Tibial nerve (tissue), 4 donors: ENCODE results near the gene KRTAP20-4. TPM values are rescaled to one million over a fixed set of nuclear protein-coding genes. Genes with fewer than 3 reads are reported as not detected.

Experiments
- DNase-seq, 2 donors: peaks; one replicate each; pipeline ENCODE4 v3.0.0-alpha.2; 2019; ENCODE audit warnings: low spot score in 2 of 2
- H3K27ac ChIP-seq, 4 donors: fragments of 200-600 bp; sonication (generic) in 3 of 4; one replicate each; pipeline ENCODE4 v1.5.1; 2017 to 2019; ENCODE audit warnings: mild to moderate bottlenecking in 1 of 4
- H3K27me3 ChIP-seq, 2 donors: fragments of 200-600 bp; sonication (generic) in 1 of 2; one replicate each; pipeline versions ENCODE4 v1.5.1 to v1.6.0; 2017 to 2019
- H3K36me3 ChIP-seq, 3 donors: fragments of 200-600 bp; sonication (generic); one replicate each; pipeline ENCODE4 v1.5.1; 2018 to 2019
- H3K4me1 ChIP-seq, 4 donors: fragments of 200-600 bp; sonication (generic) in 3 of 4; one replicate each; pipeline ENCODE4 v1.5.1; 2017 to 2019
- H3K4me3 ChIP-seq, 4 donors: fragments of 200-600 bp; sonication (generic) in 3 of 4; one replicate each; pipeline ENCODE4 v1.5.1; 2017 to 2019; ENCODE audit warnings: mild to moderate bottlenecking in 1 of 4, moderate library complexity in 1 of 4
- H3K9me3 ChIP-seq, 4 donors: fragments of 200-600 bp; sonication (generic) in 3 of 4; one replicate each; pipeline ENCODE4 v1.5.1; 2017 to 2019
- EP300 ChIP-seq, 2 donors: sonication (generic); formaldehyde crosslinking; IDR thresholded peaks; one replicate each; pipeline ENCODE4 v1.6.1; 2017; ENCODE audit warnings: antibody characterized with exemption in 2 of 2, mild to moderate bottlenecking in 1 of 2
- POLR2A ChIP-seq, 2 donors: fragments of 450-650 bp; IDR thresholded peaks; one replicate each; pipeline ENCODE4 v1.6.1; 2017; ENCODE audit warnings: antibody characterized with exemption in 2 of 2, mild to moderate bottlenecking in 2 of 2, moderate library complexity in 2 of 2
- WGBS, 2 donors: methylation state at CpG; one replicate each; pipeline ENCODE4 v1.1.5; 2018; 5-methylcytosine and 5-hydroxymethylcytosine counted together
- small RNA-seq: library from RNA; depleted of rRNA; stranded (forward); fragments of <200 nt; gene quantifications from one replicate; pipeline ENCODE3, GENCODE V24; 2016
- total RNA-seq, 4 donors: library from RNA; depleted of rRNA; stranded (reverse); fragments of >200 nt; gene quantifications; one replicate each; pipeline ENCODE4 v1.1.0, GENCODE V29; 2016
- TF ChIP-seq, protein P1 (sequence below), 5 experiments: fragments of 200-600 bp in 3 of 5; fragments of 450-650 bp in 2 of 5; sonication (generic) in 3 of 5; IDR thresholded peaks; one replicate each; pipeline ENCODE4 v1.5.1; 2016 to 2019; ENCODE audit warnings: antibody characterized with exemption in 5 of 5, mild to moderate bottlenecking in 3 of 5, moderate library complexity in 2 of 5

KRTAP20-4 gene
- total RNA-seq, 4 donors from 2014 or later = not detected

DNA sequence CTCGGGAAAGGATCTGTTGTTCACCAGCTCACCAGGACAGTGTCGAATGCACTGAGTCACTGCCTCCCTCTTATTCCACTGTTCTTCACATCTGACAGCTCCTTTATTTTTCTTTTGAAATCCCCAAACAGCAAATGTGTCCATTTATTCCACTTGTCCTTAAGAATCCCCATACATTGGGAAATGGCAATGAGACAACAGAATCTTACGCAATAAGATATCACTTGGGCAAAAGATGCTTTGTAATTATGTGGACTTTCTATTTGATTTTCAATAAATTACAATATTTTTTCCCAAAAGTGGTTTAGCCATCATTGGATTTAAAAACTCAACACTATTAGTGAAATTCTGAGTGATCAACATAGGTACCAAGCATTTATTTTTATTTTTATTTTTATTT is 18.3 kb downstream of the KRTAP20-4 start:
- WGBS, 2 donors = 85 to 88% methylated on average over 3 of the region's 3 CpGs
- Histone ChIP-seq H3K9me3 (no peaks in the 10 kb centered on the region), H3K4me3 (no peak overlapping the region), H3K4me1 (no peaks in the 10 kb centered on the region), H3K27me3 (no peaks in the 10 kb centered on the region), H3K27ac (no peak overlapping the region), H3K36me3 (no peaks in the 10 kb centered on the region)
- no peak for DNase-seq
- TF ChIP-seq POLR2A (IDR thresholded peaks at IDR 0.05) (no peak), EP300 (IDR thresholded peaks at IDR 0.05) (no peak)
- TF ChIP-seq, protein P1, sequence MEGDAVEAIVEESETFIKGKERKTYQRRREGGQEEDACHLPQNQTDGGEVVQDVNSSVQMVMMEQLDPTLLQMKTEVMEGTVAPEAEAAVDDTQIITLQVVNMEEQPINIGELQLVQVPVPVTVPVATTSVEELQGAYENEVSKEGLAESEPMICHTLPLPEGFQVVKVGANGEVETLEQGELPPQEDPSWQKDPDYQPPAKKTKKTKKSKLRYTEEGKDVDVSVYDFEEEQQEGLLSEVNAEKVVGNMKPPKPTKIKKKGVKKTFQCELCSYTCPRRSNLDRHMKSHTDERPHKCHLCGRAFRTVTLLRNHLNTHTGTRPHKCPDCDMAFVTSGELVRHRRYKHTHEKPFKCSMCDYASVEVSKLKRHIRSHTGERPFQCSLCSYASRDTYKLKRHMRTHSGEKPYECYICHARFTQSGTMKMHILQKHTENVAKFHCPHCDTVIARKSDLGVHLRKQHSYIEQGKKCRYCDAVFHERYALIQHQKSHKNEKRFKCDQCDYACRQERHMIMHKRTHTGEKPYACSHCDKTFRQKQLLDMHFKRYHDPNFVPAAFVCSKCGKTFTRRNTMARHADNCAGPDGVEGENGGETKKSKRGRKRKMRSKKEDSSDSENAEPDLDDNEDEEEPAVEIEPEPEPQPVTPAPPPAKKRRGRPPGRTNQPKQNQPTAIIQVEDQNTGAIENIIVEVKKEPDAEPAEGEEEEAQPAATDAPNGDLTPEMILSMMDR (IDR thresholded peaks at IDR 0.05) = no peak

DNA sequence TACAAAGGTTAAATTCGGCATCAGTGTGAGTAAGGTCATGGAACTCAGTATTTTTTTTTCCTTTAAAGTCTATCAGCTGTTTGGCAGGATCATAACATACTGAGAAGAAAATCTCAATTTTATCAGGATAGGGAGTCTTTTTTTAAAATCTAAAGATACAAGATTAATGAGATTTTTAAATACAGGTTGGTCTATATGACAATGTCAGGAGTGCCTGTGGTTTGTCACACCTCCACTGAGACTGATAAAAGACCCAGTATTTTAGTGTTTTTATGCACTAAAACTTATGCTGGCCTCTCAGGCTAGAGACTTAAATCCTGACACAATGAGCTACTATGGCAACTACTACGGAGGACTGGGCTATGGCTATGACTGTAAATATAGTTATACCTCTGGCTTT is 22.1 kb downstream of the KRTAP20-4 start, which contains the start of gene KRTAP20-3:
Gene KRTAP20-3, plus strand, starts transcription at position 301 of the 400 bp plus-strand sequence.
- WGBS, 2 donors = 74 to 78% methylated on average over 2 of the region's 2 CpGs
- TF ChIP-seq, protein P1 (IDR thresholded peaks at IDR 0.05) = no peak
- TF ChIP-seq POLR2A (IDR thresholded peaks at IDR 0.05) (no peak), EP300 (IDR thresholded peaks at IDR 0.05) (no peak)
- no peaks in the 10 kb centered on the region for H3K27me3 ChIP-seq
- no peak within 1 kb of the TSS for H3K4me3 ChIP-seq
- no peak within 1 kb of the TSS for H3K27ac ChIP-seq
- no peaks in the 10 kb centered on the region for H3K4me1 ChIP-seq
- no peaks in the 10 kb centered on the region for H3K9me3 ChIP-seq
- H3K36me3 ChIP-seq = no peaks in the 10 kb centered on the region
- DNase-seq = no peak

DNA sequence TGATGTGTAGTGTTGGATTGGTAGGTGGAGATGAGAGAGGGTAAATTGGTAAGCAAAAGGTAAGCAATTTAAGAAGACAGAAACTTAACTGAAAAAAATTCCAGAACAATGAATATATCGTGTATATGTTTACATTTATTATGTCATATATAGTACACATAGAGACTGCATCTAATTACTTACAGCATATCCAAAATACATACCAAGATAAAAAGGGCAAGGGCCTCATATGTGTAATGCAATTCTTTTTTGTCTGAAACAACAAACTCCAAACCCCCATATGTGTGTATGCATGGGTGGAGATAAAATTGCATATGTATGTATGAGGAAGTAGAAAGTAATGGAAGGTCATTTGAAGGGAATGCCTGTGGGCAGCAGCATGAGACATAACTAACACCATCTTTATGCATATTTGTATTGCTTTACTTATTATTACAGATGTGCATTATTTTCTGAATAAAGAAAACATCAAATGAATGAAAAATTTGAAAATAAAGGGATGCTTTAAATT is 26.5 kb downstream of the KRTAP20-4 start:
- Histone ChIP-seq H3K27ac (no peak overlapping the region), H3K4me1 (no peaks in the 10 kb centered on the region), H3K36me3 (no peaks in the 10 kb centered on the region), H3K27me3 (no peaks in the 10 kb centered on the region), H3K4me3 (no peak overlapping the region), H3K9me3 (no peaks in the 10 kb centered on the region)
- DNase-seq = no peak
- WGBS, 2 donors = 74 to 80% methylated on average over 1 of the region's 1 CpG
- TF ChIP-seq, protein P1 (IDR thresholded peaks at IDR 0.05) = no peak
- no peak for TF ChIP-seq POLR2A (IDR thresholded peaks at IDR 0.05)
- TF ChIP-seq EP300 (IDR thresholded peaks at IDR 0.05) = no peak

DNA sequence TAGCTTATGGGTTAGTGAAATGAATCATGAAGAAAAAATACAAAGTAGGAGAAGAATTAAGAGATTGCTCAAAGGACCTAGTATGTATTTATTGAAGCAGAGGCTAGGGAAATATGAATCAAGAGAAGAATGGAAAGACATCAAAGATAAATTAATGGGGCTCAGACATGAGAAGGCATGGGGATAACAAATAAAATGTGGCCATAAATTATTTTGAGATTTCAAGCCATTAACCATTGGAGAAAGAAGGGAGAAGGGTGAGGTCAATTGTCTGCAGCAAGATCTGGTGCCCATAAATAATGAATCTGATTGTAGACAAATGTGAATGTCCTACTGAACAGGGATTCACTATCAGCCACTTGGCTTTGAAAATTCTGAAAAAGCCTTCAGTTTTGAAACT is 32.5 kb downstream of the KRTAP20-4 start:
- H3K4me3 ChIP-seq = no peak overlapping the region
- H3K4me1 ChIP-seq = no peaks in the 10 kb centered on the region
- no peaks in the 10 kb centered on the region for H3K9me3 ChIP-seq
- H3K27ac ChIP-seq = no peak overlapping the region
- DNase-seq = no peak
- TF ChIP-seq POLR2A (IDR thresholded peaks at IDR 0.05) (no peak), EP300 (IDR thresholded peaks at IDR 0.05) (no peak)
- TF ChIP-seq, protein P1 (IDR thresholded peaks at IDR 0.05) = no peak
- H3K36me3 ChIP-seq = no peaks in the 10 kb centered on the region
- no peaks in the 10 kb centered on the region for H3K27me3 ChIP-seq

DNA sequence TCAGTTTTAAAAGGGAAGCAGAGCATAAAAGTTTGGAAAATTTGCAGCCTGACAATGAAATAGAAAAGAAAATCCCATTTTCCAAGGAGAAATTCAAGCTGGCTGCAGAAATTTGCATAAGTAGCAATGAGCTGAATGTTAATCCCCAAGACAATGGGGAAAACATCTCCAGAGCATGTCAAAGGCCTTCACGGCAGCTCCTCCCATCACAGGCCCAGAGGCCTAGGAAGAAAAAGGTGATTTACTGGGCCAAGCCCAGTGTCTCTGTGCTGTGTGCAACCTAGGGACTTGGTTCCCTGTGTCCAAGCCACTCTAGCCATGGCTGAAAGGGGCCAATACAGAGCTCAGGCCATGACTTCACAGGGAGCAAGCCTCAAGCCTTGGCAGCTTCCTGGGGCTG is 48.3 kb downstream of the KRTAP20-4 start:
- Histone ChIP-seq H3K36me3 (no peaks in the 10 kb centered on the region), H3K4me1 (no peaks in the 10 kb centered on the region), H3K27me3 (no peaks in the 10 kb centered on the region), H3K27ac (no peak overlapping the region), H3K4me3 (no peak overlapping the region), H3K9me3 (no peaks in the 10 kb centered on the region)
- DNase-seq = no peak
- TF ChIP-seq EP300 (IDR thresholded peaks at IDR 0.05) (no peak), POLR2A (IDR thresholded peaks at IDR 0.05) (no peak)
- TF ChIP-seq, protein P1 (IDR thresholded peaks at IDR 0.05) = no peak
- WGBS, 2 donors = 91 to 92% methylated on average over 1 of the region's 1 CpG

Small RNA genes within 50 kb of the gene (small RNA-seq; reads per million reads assigned to genes)
- gene KRTAP20-1 (not detected), gene KRTAP20-3 (not detected), gene KRTAP20-4 (not detected), gene KRTAP22-1 (not detected), gene KRTAP22-2 (not detected)

Other genes with a start within 250 kb of the KRTAP20-4 start
- not detected for gene KRTAP13-2, start 248.4 kb upstream of the KRTAP20-4 start, total RNA-seq
- gene KRTAP13-1, start 224.6 kb upstream of the KRTAP20-4 start, total RNA-seq = not detected
- gene KRTAP13-3, start 194.7 kb upstream of the KRTAP20-4 start, total RNA-seq = not detected
- gene KRTAP13-4, start 190.4 kb upstream of the KRTAP20-4 start, total RNA-seq = not detected
- not detected for gene KRTAP15-1, start 180.4 kb upstream of the KRTAP20-4 start, total RNA-seq
- gene KRTAP19-1, start 140.3 kb upstream of the KRTAP20-4 start, total RNA-seq = not detected
- gene KRTAP19-2, start 133.2 kb upstream of the KRTAP20-4 start, total RNA-seq = not detected
- gene KRTAP19-3, start 128.6 kb upstream of the KRTAP20-4 start, total RNA-seq = not detected
- not detected for gene KRTAP19-4, start 123.5 kb upstream of the KRTAP20-4 start, total RNA-seq
- not detected for gene KRTAP19-5, start 118.5 kb upstream of the KRTAP20-4 start, total RNA-seq
- gene KRTAP19-6, start 78.8 kb upstream of the KRTAP20-4 start, total RNA-seq = not detected
- not detected for gene KRTAP19-7, start 59.3 kb upstream of the KRTAP20-4 start, total RNA-seq
- gene KRTAP22-2, start 30.2 kb upstream of the KRTAP20-4 start, total RNA-seq = not detected
- gene KRTAP6-3, start 28.2 kb upstream of the KRTAP20-4 start, total RNA-seq = not detected
- not detected for gene KRTAP6-2, start 21.7 kb upstream of the KRTAP20-4 start, total RNA-seq
- gene KRTAP22-1, start 19.5 kb upstream of the KRTAP20-4 start, total RNA-seq = not detected
- gene KRTAP6-1, start 6.7 kb upstream of the KRTAP20-4 start, total RNA-seq = not detected
- not detected for gene KRTAP20-1, start 4.2 kb upstream of the KRTAP20-4 start, total RNA-seq
- gene KRTAP20-2, start 14.6 kb downstream of the KRTAP20-4 start, total RNA-seq = not detected
- not detected for gene KRTAP20-3, start 22.2 kb downstream of the KRTAP20-4 start, total RNA-seq
- gene KRTAP21-3, start 98.2 kb downstream of the KRTAP20-4 start, total RNA-seq = not detected
- not detected for gene KRTAP21-2, start 126.6 kb downstream of the KRTAP20-4 start, total RNA-seq
- gene KRTAP21-1, start 134.8 kb downstream of the KRTAP20-4 start, total RNA-seq = not detected
- gene KRTAP8-1, start 192.6 kb downstream of the KRTAP20-4 start, total RNA-seq = not detected
- gene KRTAP7-1, start 209.1 kb downstream of the KRTAP20-4 start, total RNA-seq = not detected